Cardiac septum (tissue), 1 donor: ENCODE results near the gene PTDSS2. TPM values are rescaled to one million over a fixed set of nuclear protein-coding genes. Genes with fewer than 3 reads are reported as not detected.
"Not testable (repeated sequence)": the region's sequence is repeated elsewhere in the genome, so short reads cannot be mapped to it uniquely, and the experiment has no call there.

Experiments used
- DNase-seq: peaks from one replicate; pipeline ENCODE4 v3.0.0-alpha.2; 2020; ENCODE audit warnings: low spot score
- intact Hi-C: fragments of 100-400 bp; cut with DNase I; formaldehyde crosslinking; loops from one replicate; pipeline ENCODE4 v1.14.0; 2022
- total RNA-seq: library from RNA; stranded (reverse); fragmentation: NEBNext Ultra II Directional; extraction: Animal tissue kit (Norgen Biotek cat#: 25700); gene quantifications from one replicate; pipeline ENCODE4 v1.2.1, GENCODE V29; 2021
- donor health status: DM: no; HTN: no; CAD: no.

Gene PTDSS2
- total RNA-seq, 1 donor from 2014 or later = 24.9 TPM

GRCh38 chr11:412641-413119, 37.4 kb upstream of the PTDSS2 start:
- peak; percentile 67 for DNase-seq
- intact Hi-C loops = no loop called here

GRCh38 chr11:413120-414081, 36.7 kb upstream of the PTDSS2 start:
- intact Hi-C loops = no loop called here
- peak; percentile 69 for DNase-seq

- DNase-seq = peak; percentile 53
- intact Hi-C loops = no loop called here
Measured at GRCh38 chr11:414318-414857, 35.7 kb upstream of the PTDSS2 start.

GRCh38 chr11:415640-416041, 34.4 kb upstream of the PTDSS2 start:
- intact Hi-C loops = no loop called here
- DNase-seq = no peak

- intact Hi-C loops = no loop called here
- DNase-seq = no peak
Measured at GRCh38 chr11:416051-416756, 33.9 kb upstream of the PTDSS2 start.

- intact Hi-C loops = no loop called here
- no peak for DNase-seq
Measured at GRCh38 chr11:416757-417621, 33.1 kb upstream of the PTDSS2 start.

GRCh38 chr11:417652-418342, 32.3 kb upstream of the PTDSS2 start:
- no peak for DNase-seq
- intact Hi-C loops = no loop called here

- no peak for DNase-seq
- intact Hi-C loops = no loop called here
Measured at GRCh38 chr11:418343-419247, 31.5 kb upstream of the PTDSS2 start.

GRCh38 chr11:419248-420005, 30.7 kb upstream of the PTDSS2 start:
- no peak for DNase-seq
- intact Hi-C loops = no loop called here

GRCh38 chr11:420054-420910, 29.8 kb upstream of the PTDSS2 start:
- intact Hi-C loops = no loop called here
- DNase-seq = peak; percentile 71

GRCh38 chr11:420911-421321, 29.2 kb upstream of the PTDSS2 start:
- DNase-seq = peak; percentile 67
- intact Hi-C loops = no loop called here

- no peak for DNase-seq
Measured at GRCh38 chr11:422249-422656, 27.8 kb upstream of the PTDSS2 start.

GRCh38 chr11:424232-424631, 25.8 kb upstream of the PTDSS2 start:
- DNase-seq = no peak
- intact Hi-C loops = no loop called here

More at GRCh38 chr11:422249-422656, 27.8 kb upstream of the PTDSS2 start:
- intact Hi-C loops = no loop called here

GRCh38 chr11:424766-425165, 25.3 kb upstream of the PTDSS2 start:
- intact Hi-C loops, DNase-seq: not testable (repeated sequence)

GRCh38 chr11:425301-425700, 24.8 kb upstream of the PTDSS2 start:
- intact Hi-C loops = no loop called here
- no peak for DNase-seq

- DNase-seq = no peak
- intact Hi-C loops = no loop called here
Measured at GRCh38 chr11:426851-427250, 23.2 kb upstream of the PTDSS2 start.
